OCI-LY7 (cell line): ENCODE data around the gene SETDB2.

Source experiments
- CTCF ChIP-seq: fragments of 200-600 bp; sonication (generic); conservative IDR thresholded peaks from 2 replicates; pipeline ENCODE4 v1.5.1; 2014; ENCODE audit warnings: mild to moderate bottlenecking, antibody characterized with exemption, low read length, moderate library complexity, mixed read lengths
- EZH2phosphoT487 ChIP-seq: fragments of 200-600 bp; sonication (generic); IDR thresholded peaks from 2 replicates; pipeline ENCODE4 v1.6.1; 2018; ENCODE audit warnings: low read depth, borderline replicate concordance, mild to moderate bottlenecking, mixed run types, antibody characterized with exemption, low read length, moderate library complexity, mixed read lengths

- TF ChIP-seq CTCF = peak; percentile 77
- no peak for TF ChIP-seq EZH2phosphoT487
Observed at GRCh38 chr13:49517461-49517860, 73.4 kb downstream of the SETDB2 start.
